ENCODE measurements around the gene ZDHHC7. TPM values are rescaled to one million over a fixed set of nuclear protein-coding genes. Genes with fewer than 3 reads are reported as not detected.
A peak's percentile ranks its signal among the peaks of the same experiment; 100 is the strongest.

Gene ZDHHC7
- total and polyA plus RNA-seq, 9 of the 15 experiments (the other 6 are each of a cell fraction or from before 2014, with no cell fraction given) = 1.7 to 49.7 (median 37.4) TPM

DNA sequence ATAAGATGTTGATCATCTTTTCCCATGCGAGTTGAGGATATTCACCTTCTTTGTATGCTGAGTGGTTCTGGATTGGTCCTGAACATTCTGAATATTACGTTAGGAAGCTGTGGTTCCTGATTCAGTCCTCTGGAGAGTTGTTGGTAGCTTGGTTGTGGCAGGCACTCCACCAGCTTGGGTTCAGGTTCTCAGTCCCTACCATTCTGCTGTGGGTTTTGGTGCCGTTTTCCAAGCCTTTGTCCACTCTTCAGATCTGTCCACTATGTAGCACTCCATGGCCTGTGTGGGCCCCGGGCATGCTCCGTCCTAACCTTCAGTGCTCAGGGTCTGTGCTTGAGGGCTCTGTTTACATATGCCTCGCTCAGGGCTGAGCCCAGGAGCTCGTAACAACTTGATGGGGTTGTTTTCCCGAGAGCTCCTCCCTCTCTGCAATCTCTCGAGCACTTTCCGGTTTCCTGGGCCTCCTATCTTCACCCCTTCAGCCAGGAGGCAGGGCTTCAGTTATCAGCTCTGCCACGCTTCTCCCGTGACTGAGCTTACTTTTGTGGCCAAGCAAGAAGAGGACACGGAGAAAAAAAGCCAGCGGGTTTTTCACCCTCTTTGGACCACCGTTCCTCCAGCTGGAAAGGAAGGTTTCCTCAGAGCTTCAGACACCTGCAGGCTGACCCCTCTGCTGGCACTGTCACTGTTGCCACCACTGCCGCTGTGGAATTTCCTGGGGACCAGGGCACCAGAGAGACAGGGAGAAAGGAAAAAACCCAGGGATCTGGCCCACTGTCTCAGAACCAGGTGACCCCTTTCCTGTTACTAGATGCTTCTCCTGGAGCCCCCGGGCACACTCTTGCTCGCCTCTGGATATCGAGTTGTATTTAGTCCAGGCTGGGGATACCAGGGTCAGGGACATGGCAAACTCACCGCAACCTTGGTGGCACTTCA, 35.9 kb upstream of the ZDHHC7 start (continued):
- TF ChIP-seq KLF6 (CRISPR knock-in tag; IDR thresholded peaks at IDR 0.05; ENCODE audit: borderline replicate concordance) (no peak), ZNF76 (CRISPR knock-in tag; IDR thresholded peaks at IDR 0.05; ENCODE audit: borderline replicate concordance) (no peak), ZNF561 (CRISPR knock-in tag; conservative IDR thresholded peaks at IDR 0.05) (no peak), RUNX1 (IDR thresholded peaks at IDR 0.05; ENCODE audit: low read depth) (peak; percentile 74; the same call in 1 of the 2 replicates), PHF21A (IDR thresholded peaks at IDR 0.05; ENCODE audit: borderline replicate concordance, low read depth) (no peak), ZC3H4 (CRISPR knock-in tag; IDR thresholded peaks at IDR 0.05; ENCODE audit: borderline replicate concordance) (no peak), THAP12 (CRISPR knock-in tag; IDR thresholded peaks at IDR 0.05) (peak; percentile 40; the same call in 1 of the 2 replicates), ZNF589 (CRISPR knock-in tag; IDR thresholded peaks at IDR 0.05; ENCODE audit: low read depth) (peak; percentile 69), ETV1 (tag; conservative IDR thresholded peaks at IDR 0.05; ENCODE audit: low read depth) (peak; percentile 97), CBX5 (IDR thresholded peaks at IDR 0.05; ENCODE audit: borderline replicate concordance, low read depth) (peak; percentile 13; the same call in 1 of the 2 replicates), NCOA2 (IDR thresholded peaks at IDR 0.05; ENCODE audit: partially characterized antibody in 2 of 2) (no peak), ETV6 (IDR thresholded peaks at IDR 0.05; ENCODE audit: borderline replicate concordance in 1 of 2, low read depth in 2 of 2, low read length in 1 of 2) (0 out of 4 replicates have a peak, but pooled peaks have one; percentile 11 to 21), ETV6 (CRISPR knock-in tag; IDR thresholded peaks at IDR 0.05; ENCODE audit: borderline replicate concordance) (no peak), RBM25 (IDR thresholded peaks at IDR 0.05; ENCODE audit: low read depth, low read length, severe bottlenecking) (no peak), NR2F6 (CRISPR knock-in tag; IDR thresholded peaks at IDR 0.05) (no peak), EWSR1 (IDR thresholded peaks at IDR 0.05; ENCODE audit: borderline replicate concordance, low read depth, partially characterized antibody) (no peak), GABPB1 (CRISPR knock-in tag; IDR thresholded peaks at IDR 0.05) (peak; percentile 70; the same call in 1 of the 2 replicates), HDAC3 (IDR thresholded peaks at IDR 0.05; ENCODE audit: borderline replicate concordance, partially characterized antibody) (no peak), ZBTB17 (CRISPR knock-in tag; IDR thresholded peaks at IDR 0.05) (0 out of 2 replicates have a peak, but pooled peaks have one; percentile 20)
- TF ChIP-seq, protein P1, sequence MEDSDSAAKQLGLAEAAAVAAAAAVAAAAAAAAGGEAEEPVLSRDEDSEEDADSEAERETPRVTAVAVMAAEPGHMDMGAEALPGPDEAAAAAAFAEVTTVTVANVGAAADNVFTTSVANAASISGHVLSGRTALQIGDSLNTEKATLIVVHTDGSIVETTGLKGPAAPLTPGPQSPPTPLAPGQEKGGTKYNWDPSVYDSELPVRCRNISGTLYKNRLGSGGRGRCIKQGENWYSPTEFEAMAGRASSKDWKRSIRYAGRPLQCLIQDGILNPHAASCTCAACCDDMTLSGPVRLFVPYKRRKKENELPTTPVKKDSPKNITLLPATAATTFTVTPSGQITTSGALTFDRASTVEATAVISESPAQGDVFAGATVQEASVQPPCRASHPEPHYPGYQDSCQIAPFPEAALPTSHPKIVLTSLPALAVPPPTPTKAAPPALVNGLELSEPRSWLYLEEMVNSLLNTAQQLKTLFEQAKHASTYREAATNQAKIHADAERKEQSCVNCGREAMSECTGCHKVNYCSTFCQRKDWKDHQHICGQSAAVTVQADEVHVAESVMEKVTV (CRISPR knock-in tag; IDR thresholded peaks at IDR 0.05) = no peak
- TF ChIP-seq, protein P2, sequence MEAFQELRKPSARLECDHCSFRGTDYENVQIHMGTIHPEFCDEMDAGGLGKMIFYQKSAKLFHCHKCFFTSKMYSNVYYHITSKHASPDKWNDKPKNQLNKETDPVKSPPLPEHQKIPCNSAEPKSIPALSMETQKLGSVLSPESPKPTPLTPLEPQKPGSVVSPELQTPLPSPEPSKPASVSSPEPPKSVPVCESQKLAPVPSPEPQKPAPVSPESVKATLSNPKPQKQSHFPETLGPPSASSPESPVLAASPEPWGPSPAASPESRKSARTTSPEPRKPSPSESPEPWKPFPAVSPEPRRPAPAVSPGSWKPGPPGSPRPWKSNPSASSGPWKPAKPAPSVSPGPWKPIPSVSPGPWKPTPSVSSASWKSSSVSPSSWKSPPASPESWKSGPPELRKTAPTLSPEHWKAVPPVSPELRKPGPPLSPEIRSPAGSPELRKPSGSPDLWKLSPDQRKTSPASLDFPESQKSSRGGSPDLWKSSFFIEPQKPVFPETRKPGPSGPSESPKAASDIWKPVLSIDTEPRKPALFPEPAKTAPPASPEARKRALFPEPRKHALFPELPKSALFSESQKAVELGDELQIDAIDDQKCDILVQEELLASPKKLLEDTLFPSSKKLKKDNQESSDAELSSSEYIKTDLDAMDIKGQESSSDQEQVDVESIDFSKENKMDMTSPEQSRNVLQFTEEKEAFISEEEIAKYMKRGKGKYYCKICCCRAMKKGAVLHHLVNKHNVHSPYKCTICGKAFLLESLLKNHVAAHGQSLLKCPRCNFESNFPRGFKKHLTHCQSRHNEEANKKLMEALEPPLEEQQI (IDR thresholded peaks at IDR 0.05) = no peak

Data from K562 (cell line).